HK-2 (cell line): ENCODE results near the gene PDCD5.

Source experiments
- DNase-seq: peaks from one replicate; pipeline ENCODE4 v3.0.0-alpha.2; 2018; ENCODE audit not compliant: unreplicated experiment

Gene PDCD5

GRCh38 chr19:32631381-32631780 is 50.4 kb downstream of the PDCD5 start:
- no peak for DNase-seq
